Measurements from ENCODE around the gene SLC66A1. TPM values are rescaled to one million over a fixed set of nuclear protein-coding genes. Genes with fewer than 3 reads are reported as not detected.

The SLC66A1 gene
- polyA plus RNA-seq, 10 donors, result 7.3 to 10.6 (median 9.4) TPM

DNA sequence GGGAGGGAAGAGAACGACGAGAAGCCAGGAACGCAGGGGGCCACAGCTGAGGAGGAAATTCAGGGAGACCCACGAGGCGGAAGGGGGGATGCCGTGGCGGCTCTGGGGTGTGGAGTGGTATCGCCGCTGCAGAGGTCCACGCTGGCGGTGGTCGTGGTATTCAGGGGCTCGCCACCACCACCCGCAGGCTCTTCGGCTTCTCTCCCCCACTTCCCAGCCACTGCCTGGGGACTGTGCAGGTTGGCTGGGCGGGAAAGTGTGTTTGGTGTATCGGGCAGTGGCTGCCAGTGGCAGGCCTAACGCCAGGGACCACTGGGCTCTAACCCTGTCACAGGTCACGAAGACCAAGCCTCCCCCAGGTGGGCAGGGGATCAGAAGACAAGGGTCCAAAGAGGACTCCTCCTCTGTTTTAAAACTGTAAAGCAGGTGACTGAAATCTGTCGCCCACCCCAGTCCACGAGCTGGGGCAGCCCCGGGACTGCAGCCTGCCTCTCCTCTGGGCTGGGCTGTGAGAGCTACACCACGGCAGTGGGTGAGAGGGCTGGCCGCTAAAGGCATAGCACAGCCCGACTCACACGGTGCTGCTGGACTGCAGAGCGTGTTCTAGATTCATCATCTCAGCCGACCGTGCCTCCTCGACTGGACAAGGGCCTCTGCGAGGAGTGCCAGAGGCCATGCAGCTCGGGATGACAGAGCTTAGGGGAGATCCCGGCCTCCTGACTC is 30.9 kb downstream of the SLC66A1 start:
- no peak for DNase-seq

DNA sequence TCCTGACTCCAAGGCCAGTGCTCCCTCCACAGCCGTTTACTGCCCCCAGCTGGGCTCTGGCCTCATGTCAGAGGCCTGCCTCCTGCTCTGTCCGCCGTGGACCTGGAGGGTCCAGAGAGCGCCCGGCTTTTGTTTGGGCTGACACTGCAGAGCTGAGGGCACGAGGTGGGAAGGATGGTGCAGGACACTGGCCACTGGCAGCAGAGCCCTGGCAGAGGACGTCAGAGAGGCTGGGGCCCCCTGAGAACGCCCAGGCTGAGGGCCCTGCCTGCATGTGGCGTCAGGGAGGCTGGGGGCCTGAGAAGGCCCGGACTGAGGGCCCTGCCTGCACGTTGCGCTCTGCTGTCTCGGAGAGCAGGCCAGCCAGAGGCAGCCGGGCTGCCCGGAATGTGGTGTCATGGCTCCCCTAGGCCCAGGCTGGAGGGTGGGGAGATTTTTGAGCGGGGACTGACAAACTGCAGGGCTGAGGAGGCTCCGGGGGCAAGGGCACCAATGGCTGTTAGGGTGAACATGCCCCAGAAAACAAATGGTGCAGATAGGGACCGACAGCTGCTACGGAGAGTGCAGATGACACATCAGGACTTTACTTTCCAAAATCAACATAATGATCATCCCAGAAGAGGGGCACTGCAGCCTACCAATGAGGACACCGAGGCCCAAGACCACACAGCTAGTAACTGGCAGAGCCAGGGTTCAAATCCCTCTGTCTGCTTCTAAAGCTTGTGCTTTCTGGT is 31.7 kb downstream of the SLC66A1 start:
- no peak for DNase-seq

- DNase-seq, result peak in 1 of 3 donors; percentile 49
These were observed 32.3 kb downstream of the SLC66A1 start for GRCh38 chr1:19344372-19344810.

- DNase-seq, result no peak
These were observed 32.7 kb downstream of the SLC66A1 start for GRCh38 chr1:19344831-19345230.

- no peak for DNase-seq
These were observed 33.3 kb downstream of the SLC66A1 start for GRCh38 chr1:19345391-19345790.

GRCh38 chr1:19346026-19346425 is 33.9 kb downstream of the SLC66A1 start:
- no peak for DNase-seq

GRCh38 chr1:19347533-19348172 is 35.5 kb downstream of the SLC66A1 start:
- no peak for DNase-seq

DNA sequence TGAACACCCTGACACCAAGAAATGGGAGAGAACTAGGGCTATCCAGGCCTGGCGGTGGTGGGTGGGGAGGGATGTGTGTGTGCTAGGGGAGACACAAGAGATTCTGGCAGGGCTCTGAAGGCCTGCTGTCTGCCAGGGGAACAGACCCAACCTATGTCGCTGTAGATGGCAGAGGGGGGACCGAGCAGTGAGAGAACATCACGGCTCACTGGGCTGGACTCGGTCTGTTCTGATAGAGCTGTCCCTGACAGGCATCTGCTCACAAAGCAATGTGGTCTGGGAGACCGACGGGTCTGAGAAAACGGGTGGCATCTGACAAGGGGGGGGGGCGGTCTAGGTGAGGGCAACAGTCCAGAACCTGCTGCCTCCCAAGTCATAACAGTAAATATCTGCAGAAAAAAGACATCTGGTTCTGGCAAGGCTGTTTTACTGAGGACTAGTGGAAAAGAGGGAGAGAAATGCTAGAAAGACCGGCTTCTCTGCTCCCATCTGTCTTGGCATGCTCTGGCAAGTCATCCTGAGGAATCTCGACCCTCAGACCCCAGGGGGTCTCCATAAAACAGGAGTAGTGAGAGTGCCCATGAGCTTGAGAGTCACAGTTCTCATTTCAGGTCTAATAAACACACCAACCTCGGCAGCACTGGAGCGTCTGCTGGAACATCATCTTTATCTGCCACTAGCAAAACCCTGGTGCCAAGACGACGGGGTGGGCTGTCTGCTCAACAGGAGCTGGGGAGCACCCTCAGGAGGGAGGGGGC is 36.5 kb downstream of the SLC66A1 start:
- no peak for DNase-seq

- DNase-seq, result no peak
These were observed 37.9 kb downstream of the SLC66A1 start for GRCh38 chr1:19349999-19350398.

- no peak for DNase-seq
These were observed 38.4 kb downstream of the SLC66A1 start for GRCh38 chr1:19350566-19350965.

- DNase-seq, result peak in 2 of 3 donors; percentile 40 to 71
These were observed 39.7 kb downstream of the SLC66A1 start for GRCh38 chr1:19351873-19352272.

DNA sequence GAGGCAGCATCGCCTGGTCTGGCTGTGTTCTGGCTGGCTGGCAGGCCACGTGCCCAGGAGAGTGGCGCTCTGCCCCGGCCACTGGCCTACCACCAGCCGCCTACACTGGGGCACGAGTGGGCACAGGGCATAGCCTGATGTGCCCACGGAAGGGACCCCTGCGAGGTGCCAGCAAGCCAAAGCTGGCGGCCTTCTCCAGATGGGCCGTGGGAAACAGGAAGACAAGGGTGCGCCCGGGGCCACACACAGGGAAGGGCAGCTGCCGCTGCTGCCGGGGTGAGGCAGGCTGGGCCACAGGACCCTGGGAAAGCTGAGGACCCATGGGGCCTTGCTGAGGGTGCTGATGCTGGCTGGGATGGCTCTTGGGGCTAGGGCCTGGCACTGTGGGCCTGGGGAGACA is 40.7 kb downstream of the SLC66A1 start:
- no peak for DNase-seq

DNA sequence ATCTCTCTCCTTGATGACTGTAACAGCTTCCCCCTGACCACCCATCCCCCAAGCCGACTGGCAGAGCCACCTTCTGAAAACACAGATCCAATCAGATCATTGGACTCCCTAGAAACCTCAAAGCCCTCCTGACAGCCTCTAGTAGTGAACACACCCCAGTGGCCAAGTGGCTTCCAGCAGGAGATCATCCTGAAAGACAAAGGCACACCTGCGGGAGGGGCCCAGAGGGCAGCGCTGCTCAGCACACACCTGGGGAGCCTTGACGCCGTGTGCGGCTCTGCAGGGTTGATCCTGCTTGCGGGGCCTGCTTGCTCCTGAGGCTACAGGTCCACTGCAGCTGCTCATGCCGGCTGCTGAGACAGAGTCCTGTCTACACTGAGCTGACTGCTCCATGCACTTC is 41.5 kb downstream of the SLC66A1 start:
- DNase-seq, result no peak

DNA sequence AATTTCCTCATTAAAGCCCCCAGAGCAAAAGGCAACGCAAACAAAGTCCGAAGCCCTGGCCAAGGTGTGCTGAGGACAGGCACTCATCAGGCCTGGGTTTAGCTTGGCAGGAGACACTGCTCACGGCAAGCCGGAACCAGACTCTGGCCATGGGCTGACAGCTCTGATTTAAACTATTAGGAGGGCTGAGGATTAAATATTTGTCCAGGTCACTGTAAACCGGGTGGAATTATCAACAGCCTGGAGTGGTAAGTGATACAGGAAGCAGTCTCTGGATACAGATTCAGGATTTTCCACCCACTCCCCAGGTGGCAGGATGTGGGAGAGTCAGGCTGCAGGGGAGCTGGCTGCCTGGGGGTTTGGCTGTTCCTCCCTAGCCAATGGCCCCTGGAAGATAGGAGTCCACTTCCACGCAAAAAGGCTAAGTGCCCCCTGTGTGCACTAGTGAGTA is 42.4 kb downstream of the SLC66A1 start:
- DNase-seq, result no peak

DNA sequence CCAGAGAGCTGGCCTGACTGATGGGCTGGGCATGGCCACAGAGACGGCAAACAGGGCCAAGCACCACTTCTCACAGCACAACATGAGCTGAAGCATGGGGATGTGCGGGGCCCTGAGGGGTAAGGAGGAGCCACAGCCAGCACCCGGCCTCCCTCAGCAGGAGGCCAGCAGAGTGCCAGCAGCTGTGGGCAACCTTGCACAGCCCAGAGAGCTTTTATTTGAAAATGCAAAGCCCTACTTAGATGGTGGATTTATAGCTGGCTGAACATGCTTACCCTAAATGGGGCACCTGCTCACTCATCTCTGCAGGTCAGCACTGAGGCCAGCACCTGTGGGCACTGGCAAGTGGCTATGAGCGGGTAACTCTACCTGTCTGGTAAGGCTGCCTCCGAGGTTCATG is 44.1 kb downstream of the SLC66A1 start:
- DNase-seq, result no peak

DNA sequence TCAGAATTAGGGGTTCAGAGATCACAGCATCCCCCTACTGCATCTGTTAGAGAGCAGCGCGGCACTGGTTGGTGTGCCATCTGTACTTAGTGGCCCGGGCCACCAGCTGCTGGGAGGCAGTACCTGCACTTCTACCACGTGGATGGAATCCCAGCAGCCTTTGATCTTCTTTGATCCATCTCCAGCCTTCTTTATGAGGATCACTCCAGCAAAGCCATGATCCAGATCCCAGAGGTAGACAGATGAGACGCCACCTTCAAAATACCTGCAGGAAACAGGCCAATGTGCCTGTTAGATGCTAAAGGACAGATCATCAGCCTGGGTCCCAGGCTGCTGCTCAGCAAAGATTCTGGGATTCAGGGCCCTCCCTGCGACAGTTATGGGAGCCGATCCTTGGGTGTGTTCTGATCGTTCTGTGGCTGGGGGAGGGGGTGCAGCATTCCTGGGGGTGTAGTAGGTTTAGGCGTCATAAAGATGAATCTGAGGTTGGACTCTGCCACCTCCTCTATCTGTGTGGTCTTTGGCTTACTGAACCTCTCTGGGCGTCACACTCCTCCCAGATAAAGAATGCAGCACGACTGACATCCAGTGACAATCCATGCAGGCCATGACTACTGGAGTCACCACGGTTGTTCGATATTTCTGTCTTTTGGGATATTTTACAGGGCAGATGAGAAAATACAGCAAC is 45.3 kb downstream of the SLC66A1 start:
- no peak for DNase-seq

DNA sequence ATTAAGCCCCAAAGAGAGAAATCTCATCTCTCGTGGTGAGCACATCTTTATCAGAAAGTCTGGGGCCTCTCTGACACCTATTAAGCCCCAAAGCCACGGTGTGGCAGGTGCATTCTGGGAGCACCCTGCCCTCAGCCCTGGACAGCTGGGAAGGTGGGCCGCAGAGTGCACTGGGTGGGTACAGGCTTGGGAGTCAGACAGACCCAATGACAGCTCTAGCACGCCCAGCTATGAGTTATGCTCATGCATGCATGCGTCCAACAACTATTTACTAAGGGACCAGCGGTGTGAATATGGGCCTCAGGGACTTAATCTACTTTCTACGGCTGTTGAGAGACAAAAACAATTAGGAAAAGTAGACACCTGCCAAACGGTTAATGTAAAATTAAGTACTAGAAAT is 46.6 kb downstream of the SLC66A1 start:
- no peak for DNase-seq

- DNase-seq, result no peak
These were observed 47.2 kb downstream of the SLC66A1 start for GRCh38 chr1:19359357-19359756.

- no peak for DNase-seq
These were observed 47.9 kb downstream of the SLC66A1 start for GRCh38 chr1:19360016-19360415.

- no peak for DNase-seq
These were observed 48.3 kb downstream of the SLC66A1 start for GRCh38 chr1:19360432-19360831.

DNA sequence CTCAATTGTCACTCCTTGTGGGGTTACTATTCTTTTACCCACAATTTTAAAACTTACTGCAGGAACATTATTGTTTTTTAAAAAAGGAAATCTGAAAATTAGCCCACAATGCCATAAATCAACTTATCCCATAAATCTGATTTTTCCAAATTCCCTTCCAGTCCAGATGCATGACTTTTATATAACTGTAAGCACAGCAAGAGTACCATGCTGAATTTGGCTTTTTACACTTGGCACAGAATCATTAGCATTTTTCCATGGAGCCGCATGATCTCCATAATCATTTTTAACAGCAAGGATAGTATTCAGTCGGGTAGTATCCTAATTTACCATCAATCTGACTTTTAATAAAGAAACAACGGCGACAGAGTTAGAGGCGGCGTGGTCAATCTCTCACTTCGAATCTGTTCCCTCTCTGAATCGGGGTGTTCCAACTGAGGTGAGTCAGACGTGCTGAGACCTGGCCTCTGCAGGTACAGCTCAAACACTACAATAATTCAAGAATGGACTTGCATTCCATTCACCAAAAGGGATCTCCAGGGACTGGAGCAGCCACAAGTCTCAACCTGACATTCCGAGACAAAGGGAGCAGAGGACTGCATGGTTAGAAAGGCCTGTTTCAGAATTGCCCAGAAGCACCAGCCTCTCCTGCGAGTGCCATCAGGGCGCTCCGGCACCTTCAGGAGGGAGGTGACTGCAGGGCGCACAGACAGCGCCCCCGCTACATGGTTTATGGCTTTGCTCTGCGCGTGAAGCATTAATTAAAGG is 48.9 kb downstream of the SLC66A1 start:
- peak in 1 of 3 donors; percentile 51 for DNase-seq

Measured in muscle of back (tissue), 11 donors.